Mucosa of descending colon (tissue), 3 donors: ENCODE measurements around the gene HK3. TPM values are rescaled to one million over a fixed set of nuclear protein-coding genes. Genes with fewer than 3 reads are reported as not detected.

ENCODE experiments used
- ATAC-seq: fragments of 200-7000 bp; cut with Tn5 transposase; one replicate; pipeline ENCODE4 v1.9.1; 2020; ENCODE audit warnings: mild to moderate bottlenecking, moderate library complexity
- DNase-seq, 3 donors: peaks; one replicate each; pipeline ENCODE4 v3.0.0-alpha.2; 2020
- H3K36me3 ChIP-seq: fragments of 200-600 bp; one replicate; pipeline ENCODE4 v1.8.0; 2021; ENCODE audit warnings: low read depth, mild to moderate bottlenecking
- H3K4me1 ChIP-seq: fragments of 200-600 bp; one replicate; pipeline ENCODE4 v1.8.0; 2021; ENCODE audit warnings: low read depth, mild to moderate bottlenecking
- H3K4me3 ChIP-seq: fragments of 200-600 bp; one replicate; pipeline ENCODE4 v1.8.0; 2021; ENCODE audit warnings: mild to moderate bottlenecking
- H3K9me3 ChIP-seq: fragments of 200-600 bp; one replicate; pipeline ENCODE4 v1.8.0; 2021; ENCODE audit warnings: mild to moderate bottlenecking
- intact Hi-C, 2 donors: fragments of 100-400 bp; cut with DNase I in 1 of 2; cut with micrococcal nuclease in 1 of 2; formaldehyde crosslinking; loops; one replicate each; pipeline versions ENCODE4 v1.11.0 to v1.11.1; 2022; cut with DNase I, micrococcal nuclease
- total RNA-seq, 3 donors: library from RNA; stranded (reverse); fragmentation: NEBNext Ultra II Directional in 2 of 3; extraction: Animal tissue kit (Norgen Biotek cat#: 25700) in 2 of 3; gene quantifications; one replicate each; pipeline versions ENCODE4 v1.2.1 to v1.2.4, GENCODE V29; 2021 to 2023
- TF ChIP-seq, protein P1 (sequence below): fragments of 200-600 bp; IDR thresholded peaks from one replicate; pipeline ENCODE4 v1.8.0; 2022; ENCODE audit warnings: antibody characterized with exemption, mild to moderate bottlenecking
- donor health status: DM: no; HTN: no; CAD: no; lungs with moderate emphysema.
- donor health status: DM: no; HTN: no; CAD: no.
- donor health status: DM: no; HTN: yes; CAD: no.

Gene HK3
- total RNA-seq, 3 donors from 2014 or later, result 2.4 to 12.8 (median 7.7) TPM

DNA sequence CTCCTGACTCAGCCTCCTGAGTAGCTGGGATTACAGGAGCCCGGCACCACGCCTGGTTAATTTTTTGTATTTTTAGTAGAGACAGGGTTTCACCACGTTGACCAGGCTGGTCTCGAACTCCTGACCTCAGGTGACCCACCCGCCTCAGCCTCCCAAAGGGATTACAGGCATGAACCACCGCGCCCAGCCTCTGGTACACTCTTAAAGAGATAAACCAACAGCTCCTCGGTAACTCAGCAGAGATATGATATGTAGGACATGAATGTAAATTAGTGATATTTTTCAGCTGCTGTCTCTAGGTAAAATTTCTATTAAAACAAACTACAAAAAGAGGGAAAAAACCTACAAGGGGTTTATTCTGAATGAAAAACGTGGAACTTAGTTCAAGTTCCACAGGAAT lies 42.8 kb upstream of the HK3 start:
- ATAC-seq (no peak), DNase-seq (no peak)
- Histone ChIP-seq H3K4me1 (no peaks in the 10 kb centered on the region), H3K4me3 (no peak overlapping the region), H3K9me3 (no peaks in the 10 kb centered on the region), H3K36me3 (no peaks in the 10 kb centered on the region)
- intact Hi-C loops, result no loop called here
- TF ChIP-seq, protein P1, sequence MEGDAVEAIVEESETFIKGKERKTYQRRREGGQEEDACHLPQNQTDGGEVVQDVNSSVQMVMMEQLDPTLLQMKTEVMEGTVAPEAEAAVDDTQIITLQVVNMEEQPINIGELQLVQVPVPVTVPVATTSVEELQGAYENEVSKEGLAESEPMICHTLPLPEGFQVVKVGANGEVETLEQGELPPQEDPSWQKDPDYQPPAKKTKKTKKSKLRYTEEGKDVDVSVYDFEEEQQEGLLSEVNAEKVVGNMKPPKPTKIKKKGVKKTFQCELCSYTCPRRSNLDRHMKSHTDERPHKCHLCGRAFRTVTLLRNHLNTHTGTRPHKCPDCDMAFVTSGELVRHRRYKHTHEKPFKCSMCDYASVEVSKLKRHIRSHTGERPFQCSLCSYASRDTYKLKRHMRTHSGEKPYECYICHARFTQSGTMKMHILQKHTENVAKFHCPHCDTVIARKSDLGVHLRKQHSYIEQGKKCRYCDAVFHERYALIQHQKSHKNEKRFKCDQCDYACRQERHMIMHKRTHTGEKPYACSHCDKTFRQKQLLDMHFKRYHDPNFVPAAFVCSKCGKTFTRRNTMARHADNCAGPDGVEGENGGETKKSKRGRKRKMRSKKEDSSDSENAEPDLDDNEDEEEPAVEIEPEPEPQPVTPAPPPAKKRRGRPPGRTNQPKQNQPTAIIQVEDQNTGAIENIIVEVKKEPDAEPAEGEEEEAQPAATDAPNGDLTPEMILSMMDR, result no peak

DNA sequence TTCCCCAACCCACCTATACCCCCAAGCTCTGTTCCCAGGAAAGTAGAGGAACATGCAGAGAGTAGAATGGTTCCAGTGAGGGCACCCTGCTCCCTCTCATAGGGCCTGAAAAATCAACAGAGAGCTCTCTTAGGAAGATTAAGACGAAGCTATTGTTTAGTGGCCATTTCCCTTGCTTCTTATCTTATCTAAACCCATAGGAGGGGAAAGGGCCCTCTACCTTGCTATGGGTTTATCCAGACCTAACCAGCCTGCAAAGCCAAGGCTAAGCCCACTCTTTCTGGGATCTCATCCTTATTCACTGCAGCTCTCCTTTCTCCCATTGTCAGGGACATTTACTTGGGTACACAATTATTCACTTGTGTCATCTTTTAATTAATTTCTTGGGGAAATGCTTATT lies 39.3 kb upstream of the HK3 start:
- H3K36me3 ChIP-seq, result no peaks in the 10 kb centered on the region
- H3K4me3 ChIP-seq, result no peak overlapping the region
- TF ChIP-seq, protein P1, result no peak
- ATAC-seq (no peak), DNase-seq (no peak)
- H3K9me3 ChIP-seq, result no peaks in the 10 kb centered on the region
- H3K4me1 ChIP-seq, result no peaks in the 10 kb centered on the region
- intact Hi-C loops, result no loop called here

DNA sequence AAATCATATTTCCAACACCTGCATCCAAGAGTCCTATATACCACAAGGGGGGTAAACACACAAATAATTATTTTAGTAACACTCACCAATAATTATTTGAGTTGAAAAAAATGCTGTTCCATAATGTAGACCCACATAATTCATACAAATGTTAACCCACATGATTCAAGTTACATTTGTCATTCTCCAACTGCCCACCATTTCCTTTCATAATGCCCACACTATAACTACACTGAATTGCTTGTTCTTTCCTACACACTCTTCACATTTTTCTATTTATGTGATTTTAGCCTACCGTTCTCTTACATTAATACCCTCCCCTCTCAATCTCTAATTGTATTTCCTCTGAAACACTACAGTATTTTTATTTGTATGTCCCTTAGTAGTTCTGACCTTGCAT lies 35.9 kb upstream of the HK3 start:
- TF ChIP-seq, protein P1, result no peak
- no peak for ATAC-seq
- Histone ChIP-seq H3K4me3 (no peak overlapping the region), H3K9me3 (no peaks in the 10 kb centered on the region), H3K4me1 (no peaks in the 10 kb centered on the region), H3K36me3 (no peaks in the 10 kb centered on the region)
- DNase-seq, result no peak
- intact Hi-C loops, result no loop called here

DNA sequence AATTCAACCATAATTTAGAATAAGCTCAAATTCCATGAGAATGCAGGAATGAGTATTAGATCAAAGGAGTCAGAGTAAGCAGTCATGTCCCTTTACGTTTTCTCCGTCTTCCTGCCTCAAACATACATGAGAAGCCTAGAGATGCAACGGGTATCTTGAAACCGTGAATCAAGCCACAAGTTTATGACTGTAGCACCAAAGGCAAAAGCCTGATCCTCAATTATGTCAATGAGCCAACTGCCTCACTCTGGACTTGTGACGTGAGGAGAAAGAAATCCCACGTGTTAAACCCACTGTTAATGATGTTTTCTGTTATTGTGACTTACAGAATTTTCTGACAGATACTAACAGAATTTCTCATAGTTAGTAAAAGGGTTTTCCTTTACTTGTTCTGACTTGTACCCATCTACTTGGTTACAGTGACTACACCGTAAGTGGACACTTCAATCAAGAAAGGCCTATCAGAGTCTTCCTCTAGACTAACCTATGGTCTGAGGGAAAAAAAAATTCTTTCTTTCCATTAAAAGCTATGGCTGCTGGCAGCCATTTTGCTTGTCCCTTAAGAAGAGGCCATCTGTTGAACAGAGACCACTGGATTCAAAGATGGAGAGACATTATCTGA lies 35.3 kb upstream of the HK3 start:
- intact Hi-C loops, result no loop called here
- H3K36me3 ChIP-seq, result no peaks in the 10 kb centered on the region

DNA sequence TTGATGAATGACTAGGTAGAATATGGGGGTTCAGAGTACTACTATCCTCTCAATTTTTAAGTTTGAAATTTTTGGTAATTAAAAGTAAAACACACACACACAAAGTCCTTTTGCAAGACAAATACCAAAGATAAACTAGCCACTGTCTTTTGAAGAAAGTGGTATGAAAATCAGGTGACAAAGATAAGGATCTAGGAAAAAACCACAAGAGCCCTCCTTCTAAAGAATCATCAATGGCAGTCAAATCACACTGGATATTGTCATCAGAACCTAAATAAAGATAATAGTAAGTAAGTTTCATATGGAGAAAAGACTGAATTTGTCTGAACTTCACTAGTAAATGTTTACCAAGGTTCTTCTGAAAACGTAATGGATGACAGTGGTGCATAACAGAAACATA lies 30.5 kb upstream of the HK3 start:
- DNase-seq (no peak), ATAC-seq (no peak)
- TF ChIP-seq, protein P1, result no peak
- Histone ChIP-seq H3K4me1 (no peaks in the 10 kb centered on the region), H3K9me3 (no peaks in the 10 kb centered on the region), H3K36me3 (no peaks in the 10 kb centered on the region), H3K4me3 (no peak overlapping the region)
- intact Hi-C loops, result no loop called here

More for the DNA sequence above, 35.3 kb upstream of the HK3 start:
- TF ChIP-seq, protein P1, result no peak
- H3K4me1 ChIP-seq, result no peaks in the 10 kb centered on the region
- DNase-seq, result no peak
- ATAC-seq, result no peak
- no peaks in the 10 kb centered on the region for H3K9me3 ChIP-seq
- H3K4me3 ChIP-seq, result no peak overlapping the region

DNA sequence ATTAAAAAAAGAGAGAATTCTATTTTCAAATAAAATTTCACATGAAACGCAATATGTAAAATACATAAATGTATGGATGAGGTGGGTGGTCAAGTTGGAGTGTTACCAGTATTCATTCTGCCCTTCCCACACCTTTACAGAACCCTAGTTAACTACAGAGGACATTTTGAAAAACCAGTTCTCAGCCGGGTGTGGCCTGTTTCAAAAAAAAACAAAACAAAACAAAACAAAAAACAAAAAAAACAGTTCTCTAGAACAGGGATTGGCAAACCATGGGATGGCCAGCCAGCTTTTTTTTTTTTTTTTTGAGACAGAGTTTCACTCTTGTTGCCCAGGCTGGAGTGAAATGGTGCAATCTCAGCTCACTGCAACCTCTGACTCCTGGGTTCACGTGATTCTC lies 28.4 kb upstream of the HK3 start:
- DNase-seq (no peak), ATAC-seq (no peak)
- no peaks in the 10 kb centered on the region for H3K36me3 ChIP-seq
- intact Hi-C loops, result no loop called here
- H3K4me3 ChIP-seq, result no peak overlapping the region
- TF ChIP-seq, protein P1, result no peak
- no peaks in the 10 kb centered on the region for H3K9me3 ChIP-seq
- no peaks in the 10 kb centered on the region for H3K4me1 ChIP-seq
